ENCODE results near the gene NPIPA1. TPM values are rescaled to one million over a fixed set of nuclear protein-coding genes. Genes with fewer than 3 reads are reported as not detected.
"Not testable (repeated sequence)": the region's sequence is repeated elsewhere in the genome, so short reads cannot be mapped to it uniquely, and the experiment has no call there.

The NPIPA1 gene
- total RNA-seq, 1 experiment from 2014 or later = 27.6 TPM

GRCh38 chr16:14981234-14981633 is 44.0 kb downstream of the NPIPA1 start:
- H3K4me3 ChIP-seq (ENCODE audit: insufficient read depth, low read depth, low read length); H3K27me3 ChIP-seq (ENCODE audit: control insufficient read depth, insufficient read depth, low read length); DNase-seq; H3K36me3 ChIP-seq (replicated peaks; ENCODE audit: control insufficient read depth, insufficient read depth, low read length): not testable (repeated sequence)

GRCh38 chr16:14982521-14982920 is 45.3 kb downstream of the NPIPA1 start:
- not testable (repeated sequence) for H3K4me3 ChIP-seq (ENCODE audit: insufficient read depth, low read depth, low read length); DNase-seq; H3K27me3 ChIP-seq (ENCODE audit: control insufficient read depth, insufficient read depth, low read length); H3K36me3 ChIP-seq (replicated peaks; ENCODE audit: control insufficient read depth, insufficient read depth, low read length)

GRCh38 chr16:14988092-14988491 is 50.8 kb downstream of the NPIPA1 start:
- not testable (repeated sequence) for H3K27me3 ChIP-seq (ENCODE audit: control insufficient read depth, insufficient read depth, low read length); DNase-seq; H3K4me3 ChIP-seq (ENCODE audit: insufficient read depth, low read depth, low read length)

GRCh38 chr16:14988661-14989191 is 51.5 kb downstream of the NPIPA1 start:
- not testable (repeated sequence) for H3K27me3 ChIP-seq (ENCODE audit: control insufficient read depth, insufficient read depth, low read length); H3K4me3 ChIP-seq (ENCODE audit: insufficient read depth, low read depth, low read length); H3K36me3 ChIP-seq (replicated peaks; ENCODE audit: control insufficient read depth, insufficient read depth, low read length)
- DNase-seq = peak; percentile 16

More at GRCh38 chr16:14988092-14988491, 50.8 kb downstream of the NPIPA1 start:
- H3K36me3 ChIP-seq (replicated peaks; ENCODE audit: control insufficient read depth, insufficient read depth, low read length) = not testable (repeated sequence)

- not testable (repeated sequence) for H3K27me3 ChIP-seq (ENCODE audit: control insufficient read depth, insufficient read depth, low read length); H3K36me3 ChIP-seq (replicated peaks; ENCODE audit: control insufficient read depth, insufficient read depth, low read length); H3K4me3 ChIP-seq (ENCODE audit: insufficient read depth, low read depth, low read length)
- peak; percentile 50 for DNase-seq
Observed at GRCh38 chr16:14989291-14990281, 52.3 kb downstream of the NPIPA1 start.

GRCh38 chr16:14993277-14994151 is 56.3 kb downstream of the NPIPA1 start:
- DNase-seq; H3K36me3 ChIP-seq (replicated peaks; ENCODE audit: control insufficient read depth, insufficient read depth, low read length); H3K4me3 ChIP-seq (ENCODE audit: insufficient read depth, low read depth, low read length); H3K27me3 ChIP-seq (ENCODE audit: control insufficient read depth, insufficient read depth, low read length): not testable (repeated sequence)

GRCh38 chr16:14996702-14997101 is 59.5 kb downstream of the NPIPA1 start:
- not testable (repeated sequence) for H3K27me3 ChIP-seq (ENCODE audit: control insufficient read depth, insufficient read depth, low read length); DNase-seq; H3K4me3 ChIP-seq (ENCODE audit: insufficient read depth, low read depth, low read length); H3K36me3 ChIP-seq (replicated peaks; ENCODE audit: control insufficient read depth, insufficient read depth, low read length)

- not testable (repeated sequence) for H3K4me3 ChIP-seq (ENCODE audit: insufficient read depth, low read depth, low read length); DNase-seq; H3K36me3 ChIP-seq (replicated peaks; ENCODE audit: control insufficient read depth, insufficient read depth, low read length); H3K27me3 ChIP-seq (ENCODE audit: control insufficient read depth, insufficient read depth, low read length)
Observed at GRCh38 chr16:14998300-14998699, 61.1 kb downstream of the NPIPA1 start.

- not testable (repeated sequence) for H3K4me3 ChIP-seq (ENCODE audit: insufficient read depth, low read depth, low read length); DNase-seq; H3K36me3 ChIP-seq (replicated peaks; ENCODE audit: control insufficient read depth, insufficient read depth, low read length); H3K27me3 ChIP-seq (ENCODE audit: control insufficient read depth, insufficient read depth, low read length)
Observed at GRCh38 chr16:14999845-15000244, 62.6 kb downstream of the NPIPA1 start.

Other genes starting within 250 kb of the NPIPA1 start
- not detected in 2 replicates for gene PLA2G10, start 243.1 kb upstream of the NPIPA1 start, total RNA-seq (2014; rRNA removed; shearing (Covaris generic))
- gene NPIPA3, start 234.0 kb upstream of the NPIPA1 start, total RNA-seq (2014; rRNA removed; shearing (Covaris generic)) = 0.70 and 1.1 TPM in 2 replicates
- 0.94 and 3.9 TPM in 2 replicates for gene NPIPA2, start 194.9 kb upstream of the NPIPA1 start, total RNA-seq (2014; rRNA removed; shearing (Covaris generic))
- gene NOMO1, start 103.7 kb upstream of the NPIPA1 start, total RNA-seq (2014; rRNA removed; shearing (Covaris generic)) = 67.5 and 68.0 TPM in 2 replicates
- 67.5 and 82.0 TPM in 2 replicates for gene PDXDC1, start 37.6 kb downstream of the NPIPA1 start, total RNA-seq (2014; rRNA removed; shearing (Covaris generic))
- gene NTAN1, start 118.6 kb downstream of the NPIPA1 start, total RNA-seq (2014; rRNA removed; shearing (Covaris generic)) = 54.8 and 57.4 TPM in 2 replicates
- gene RRN3, start 156.8 kb downstream of the NPIPA1 start, total RNA-seq (2014; rRNA removed; shearing (Covaris generic)) = 24.8 and 28.3 TPM in 2 replicates

All from H7 (cell line).